MCF 10A (cell line): ENCODE data around the gene HPF1. TPM values are rescaled to one million over a fixed set of nuclear protein-coding genes. Genes with fewer than 3 reads are reported as not detected.
A peak's percentile ranks its signal among the peaks of the same experiment; 100 is the strongest.

ENCODE experiments used
- BruUV-seq: library from RNA; stranded (reverse); fragments of 400-500 nt; replicated peaks from 2 replicates; lab custom pipeline; 2021; lab: Mats Ljungman, UMichigan
- CTCF ChIA-PET: fragments of 300-600 bp; sonication (Branson Sonifier 250); formaldehyde crosslinking; extraction: SDS; loops from one replicate; lab custom pipeline; 2021; ENCODE audit warnings: antibody characterized with exemption, inconsistent platforms; lab: Yijun Ruan, JAX
- POLR2A ChIA-PET: fragments of 300-600, 350-650 bp; sonication (Branson Sonifier 250); formaldehyde crosslinking; extraction: SDS; loops from one replicate; lab custom pipeline; 2020; ENCODE audit warnings: antibody characterized with exemption, inconsistent platforms; lab: Yijun Ruan, JAX
- DNase-seq: peaks from one replicate; pipeline ENCODE4 v3.0.0-alpha.2; 2018; ENCODE audit not compliant: unreplicated experiment
- H3K27ac Mint-ChIP-seq: one replicate; pipeline ENCODE4 v1.8.0; 2022; ENCODE audit warnings: mild to moderate bottlenecking, low read depth, mixed read lengths; ENCODE audit not compliant: unreplicated experiment
- H3K27me3 Mint-ChIP-seq: one replicate; pipeline ENCODE4 v1.8.0; 2022; ENCODE audit warnings: mixed read lengths; ENCODE audit not compliant: insufficient read depth, unreplicated experiment
- H3K36me3 Mint-ChIP-seq: one replicate; pipeline ENCODE4 v1.8.0; 2022; ENCODE audit warnings: mild to moderate bottlenecking, moderate library complexity, mixed read lengths; ENCODE audit not compliant: insufficient read depth, unreplicated experiment
- H3K4me1 Mint-ChIP-seq: one replicate; pipeline ENCODE4 v1.8.0; 2022; ENCODE audit warnings: mixed read lengths; ENCODE audit not compliant: insufficient read depth, unreplicated experiment
- H3K4me3 Mint-ChIP-seq: one replicate; pipeline ENCODE4 v1.8.0; 2022; ENCODE audit warnings: mild to moderate bottlenecking, moderate library complexity, mixed read lengths; ENCODE audit not compliant: unreplicated experiment
- H3K9me3 Mint-ChIP-seq: one replicate; pipeline ENCODE4 v1.8.0; 2022; ENCODE audit warnings: mixed read lengths; ENCODE audit not compliant: unreplicated experiment
- intact Hi-C: fragments of 100-400 bp; cut with micrococcal nuclease; formaldehyde crosslinking; loops from 2 replicates; pipeline ENCODE4 v1.14.1; 2022
- total RNA-seq: library from RNA; stranded (reverse); gene quantifications from 2 replicates; pipeline ENCODE4 v1.2.3, GENCODE V29; 2022
- TF ChIP-seq, protein P1 (sequence below): fragments of 200-600 bp; IDR thresholded peaks from one replicate; pipeline ENCODE4 v1.8.0; 2022; ENCODE audit warnings: antibody characterized with exemption, mild to moderate bottlenecking; ENCODE audit not compliant: unreplicated experiment

Gene HPF1
- total RNA-seq, 1 experiment from 2014 or later: 15.6 TPM

DNA sequence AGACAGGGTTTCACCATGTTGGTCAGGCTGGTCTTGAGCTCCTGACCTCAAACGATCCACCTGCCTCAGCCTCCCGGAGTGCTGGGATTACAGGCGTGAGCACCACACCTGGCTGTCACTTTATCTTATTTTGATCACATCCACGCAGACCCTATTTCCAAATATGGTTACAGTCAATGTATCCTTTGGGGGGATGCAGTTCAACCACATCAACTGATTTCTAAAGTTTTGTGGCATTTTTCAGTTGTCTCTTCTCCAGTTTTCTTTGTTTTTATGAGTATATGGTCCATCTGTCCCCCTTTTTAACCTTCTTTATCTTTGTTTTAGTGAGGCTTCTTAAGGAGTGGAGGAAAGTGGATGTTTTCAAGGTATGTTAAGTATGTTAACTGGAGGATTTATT, 4.1 kb upstream of the HPF1 start:
- TF ChIP-seq, protein P1, sequence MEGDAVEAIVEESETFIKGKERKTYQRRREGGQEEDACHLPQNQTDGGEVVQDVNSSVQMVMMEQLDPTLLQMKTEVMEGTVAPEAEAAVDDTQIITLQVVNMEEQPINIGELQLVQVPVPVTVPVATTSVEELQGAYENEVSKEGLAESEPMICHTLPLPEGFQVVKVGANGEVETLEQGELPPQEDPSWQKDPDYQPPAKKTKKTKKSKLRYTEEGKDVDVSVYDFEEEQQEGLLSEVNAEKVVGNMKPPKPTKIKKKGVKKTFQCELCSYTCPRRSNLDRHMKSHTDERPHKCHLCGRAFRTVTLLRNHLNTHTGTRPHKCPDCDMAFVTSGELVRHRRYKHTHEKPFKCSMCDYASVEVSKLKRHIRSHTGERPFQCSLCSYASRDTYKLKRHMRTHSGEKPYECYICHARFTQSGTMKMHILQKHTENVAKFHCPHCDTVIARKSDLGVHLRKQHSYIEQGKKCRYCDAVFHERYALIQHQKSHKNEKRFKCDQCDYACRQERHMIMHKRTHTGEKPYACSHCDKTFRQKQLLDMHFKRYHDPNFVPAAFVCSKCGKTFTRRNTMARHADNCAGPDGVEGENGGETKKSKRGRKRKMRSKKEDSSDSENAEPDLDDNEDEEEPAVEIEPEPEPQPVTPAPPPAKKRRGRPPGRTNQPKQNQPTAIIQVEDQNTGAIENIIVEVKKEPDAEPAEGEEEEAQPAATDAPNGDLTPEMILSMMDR: no peak
- H3K27ac Mint-ChIP-seq: no peak overlapping the region
- H3K4me3 Mint-ChIP-seq: no peak overlapping the region
- no TSS peak for BruUV-seq
- ChIA-PET CTCF (no interaction called here), POLR2A (no interaction called here)
- H3K9me3 Mint-ChIP-seq: no peaks in the 10 kb centered on the region
- H3K4me1 Mint-ChIP-seq: peaks cover 10% of the 10 kb centered on the region
- no peaks in the 10 kb centered on the region for H3K27me3 Mint-ChIP-seq
- no peaks in the 10 kb centered on the region for H3K36me3 Mint-ChIP-seq
- DNase-seq: no peak
- intact Hi-C loops: no loop called here

DNA sequence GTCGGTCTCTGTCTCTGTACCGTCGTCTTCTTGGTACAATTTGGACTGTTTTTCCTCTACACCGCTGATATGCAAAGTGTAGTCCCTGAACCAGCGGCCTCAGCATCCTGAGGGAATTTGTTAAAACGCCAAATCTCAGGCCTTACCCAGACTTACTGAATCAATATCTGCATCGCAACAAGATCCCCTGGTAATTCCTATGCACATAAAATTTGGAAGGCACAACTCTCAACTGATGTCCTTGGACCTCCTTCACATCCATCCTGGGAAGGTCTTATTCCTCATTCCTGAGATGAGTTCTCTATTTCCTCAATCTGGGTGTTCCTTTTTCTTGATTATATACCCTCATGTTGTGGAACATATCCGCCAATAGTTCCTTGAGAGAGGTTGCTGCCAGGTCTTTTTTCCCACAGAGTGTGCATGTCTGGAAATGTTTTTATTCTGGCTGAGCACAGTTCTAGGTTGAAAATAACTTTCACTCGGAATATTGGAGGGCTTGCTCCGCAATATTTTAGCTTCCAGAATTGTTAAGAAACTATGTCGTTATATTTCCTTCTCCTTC, 738 bp upstream of the HPF1 start:
- BruUV-seq: no TSS peak
- Mint-ChIP-seq H3K27me3 (no peaks in the 10 kb centered on the region), H3K36me3 (peaks cover 4% of the 10 kb centered on the region), H3K27ac (no peak overlapping the region), H3K9me3 (no peaks in the 10 kb centered on the region), H3K4me1 (peaks cover 30% of the 10 kb centered on the region), H3K4me3 (peak overlapping the region; percentile 76)
- ChIA-PET POLR2A (no interaction called here), CTCF (interaction anchor here (0.8 kb wide), 1 partner anchor 21 kb away, joined by 5 read pairs; no protein-coding TSS in a partner anchor)
- no peak for DNase-seq
- TF ChIP-seq, protein P1: no peak
- intact Hi-C loops: no loop called here

DNA sequence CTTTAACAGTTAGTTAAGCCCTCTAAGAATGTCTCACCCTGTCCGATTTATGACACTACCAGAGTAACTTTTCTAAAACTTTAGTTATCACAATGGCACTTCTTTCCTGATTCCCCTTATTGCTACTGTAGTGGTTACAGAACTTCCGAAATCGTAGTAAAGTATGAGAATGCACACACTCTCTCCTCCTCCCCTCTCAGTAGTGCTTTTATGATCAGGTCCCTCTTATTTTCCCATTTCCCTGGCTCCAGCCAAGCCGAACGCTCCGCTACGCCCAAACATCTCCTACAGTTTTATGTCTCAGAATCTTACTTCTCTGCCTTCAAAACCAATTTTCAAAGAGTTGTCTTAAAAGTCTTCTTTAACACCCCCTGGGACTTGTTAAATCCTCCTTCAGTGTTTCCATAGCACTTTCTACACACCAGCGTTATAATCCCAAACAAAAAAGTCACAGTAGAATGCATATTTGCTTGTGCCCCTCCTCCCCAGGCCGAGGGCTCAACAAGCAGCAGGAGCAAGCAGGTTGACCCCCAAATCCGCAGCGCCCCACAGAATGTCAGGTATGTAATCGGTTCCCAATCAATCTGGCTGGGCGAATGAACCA, 671 bp downstream of the HPF1 start:
- intact Hi-C loops: no loop called here
- Mint-ChIP-seq H3K4me1 (peaks cover 30% of the 10 kb centered on the region), H3K9me3 (no peaks in the 10 kb centered on the region), H3K27me3 (no peaks in the 10 kb centered on the region), H3K36me3 (peaks cover 15% of the 10 kb centered on the region), H3K27ac (peak overlapping the region; percentile 61), H3K4me3 (peak overlapping the region; percentile 76)
- ChIA-PET POLR2A (interaction anchor here (0.6 to 1.3 kb wide), 13 partner anchors 16 to 1704 kb away, joined by 3 to 6 read pairs (median 4); no protein-coding TSS in a partner anchor), CTCF (interaction anchor here (0.6 to 1.0 kb wide), 4 partner anchors 53 to 332 kb away, joined by 3 to 5 read pairs (median 4); no protein-coding TSS in a partner anchor)
- TF ChIP-seq, protein P1: no peak
- TSS peak; percentile 39 for BruUV-seq
- peak; percentile 9 for DNase-seq

DNA sequence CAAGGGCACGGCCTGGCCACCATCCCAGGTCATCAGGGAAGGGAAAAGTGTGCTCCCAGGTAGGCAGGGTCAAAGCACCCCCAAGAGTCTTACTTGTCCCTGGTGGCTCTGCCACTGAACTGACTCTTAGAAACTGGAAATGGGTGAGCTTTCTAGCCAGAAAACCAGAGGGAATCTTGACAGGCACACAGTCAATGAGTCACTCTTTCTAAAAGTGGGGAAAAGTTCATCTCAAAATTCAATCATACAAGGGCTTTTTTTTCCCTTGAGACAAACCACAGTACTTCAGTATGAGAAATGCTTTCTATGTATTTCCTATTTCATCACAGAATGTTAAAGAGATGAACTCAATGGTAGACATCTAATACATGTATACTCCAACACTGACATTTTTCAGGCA, 12.5 kb downstream of the HPF1 start:
- ChIA-PET CTCF (no interaction called here), POLR2A (no interaction called here)
- TF ChIP-seq, protein P1: no peak
- Mint-ChIP-seq H3K4me1 (no peaks in the 10 kb centered on the region), H3K27ac (no peak overlapping the region), H3K9me3 (no peaks in the 10 kb centered on the region), H3K27me3 (no peaks in the 10 kb centered on the region), H3K36me3 (peaks cover 32% of the 10 kb centered on the region), H3K4me3 (no peak overlapping the region)
- peak; percentile 17 for DNase-seq
- BruUV-seq: no TSS peak
- intact Hi-C loops: no loop called here
